DOHH2 (cell line): ENCODE measurements around the gene MAN2A1.

ENCODE experiments used
- CTCF ChIP-seq: fragments of 200-600 bp; sonication (generic); IDR thresholded peaks from one replicate; pipeline ENCODE4 v1.5.1; 2014; ENCODE audit warnings: antibody characterized with exemption, mild to moderate bottlenecking, low read depth, low read length; ENCODE audit not compliant: poor library complexity, severe bottlenecking
- EZH2phosphoT487 ChIP-seq: fragments of 200-600 bp; sonication (generic); IDR thresholded peaks from 2 replicates; pipeline ENCODE4 v1.6.1; 2017; ENCODE audit warnings: borderline replicate concordance, mild to moderate bottlenecking, antibody characterized with exemption, low read length, moderate library complexity, mixed read lengths

DNA sequence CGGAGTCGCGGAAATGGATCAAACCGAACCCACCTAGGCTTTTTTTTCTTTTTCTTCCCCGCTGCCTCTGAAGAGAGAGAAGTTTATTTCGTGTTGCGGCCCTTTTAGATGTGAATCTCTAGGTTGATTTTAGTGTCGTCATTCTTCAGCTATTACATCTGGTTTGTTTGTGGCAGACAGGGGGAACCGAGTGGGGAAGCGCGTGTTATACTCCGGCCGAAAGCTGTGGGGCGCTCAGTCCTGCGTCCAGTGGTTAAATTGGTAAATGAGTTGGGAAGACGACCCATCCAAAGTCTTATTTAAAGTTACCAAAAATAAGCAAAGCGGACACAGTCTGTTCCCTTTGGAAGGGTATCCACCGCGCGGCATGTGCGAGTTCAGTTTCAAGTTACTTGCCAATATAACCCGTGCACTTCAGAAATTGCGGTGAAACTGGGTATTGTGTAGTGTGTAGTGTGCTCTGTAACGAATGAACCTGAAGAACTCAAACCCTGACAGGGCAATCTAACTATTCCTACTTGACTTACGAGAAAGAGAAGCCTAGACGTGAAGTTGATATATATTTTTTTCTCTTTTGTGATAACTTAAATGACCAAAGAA, 1.3 kb downstream of the MAN2A1 start:
- TF ChIP-seq CTCF: peak; percentile 88
- no peak for TF ChIP-seq EZH2phosphoT487
